Osteoblast (primary cell): Measurements from ENCODE around the gene KRT33A. TPM values are rescaled to one million over a fixed set of nuclear protein-coding genes. Genes with fewer than 3 reads are reported as not detected.

Experiments
- DNase-seq: peaks from one replicate; pipeline ENCODE4 v3.0.0; 2011; ENCODE audit warnings: low spot score, mixed read lengths; ENCODE audit not compliant: insufficient read length; ENCODE audit errors: missing footprints
- H2AFZ ChIP-seq: 2 replicates; pipeline ENCODE4 v1.6.0; 2011; ENCODE audit warnings: mild to moderate bottlenecking, low read length
- H3K27ac ChIP-seq: 2 replicates; pipeline ENCODE4 v1.5.1; 2011; ENCODE audit warnings: mild to moderate bottlenecking, low read depth, low read length, moderate library complexity
- H3K27me3 ChIP-seq: 2 replicates; pipeline ENCODE4 v1.6.0; 2012; ENCODE audit warnings: mild to moderate bottlenecking, control low read depth, inconsistent platforms, low read length, moderate library complexity; ENCODE audit not compliant: insufficient read depth
- H3K36me3 ChIP-seq: 2 replicates; pipeline ENCODE4 v1.5.1; 2011; ENCODE audit warnings: mild to moderate bottlenecking, low read length, control low read depth, moderate library complexity; ENCODE audit not compliant: insufficient read depth
- H3K4me1 ChIP-seq: 2 replicates; pipeline ENCODE4 v1.5.1; 2011; ENCODE audit warnings: mild to moderate bottlenecking, low read length, control low read depth, moderate library complexity; ENCODE audit not compliant: insufficient read depth
- H3K4me2 ChIP-seq: 2 replicates; pipeline ENCODE4 v1.6.0; 2011; ENCODE audit warnings: mild to moderate bottlenecking, low read length; ENCODE audit not compliant: insufficient read depth
- H3K4me3 ChIP-seq: fragments of 200-600 bp; sonication (generic); 3 replicates; pipeline ENCODE4 v1.5.1; 2012; ENCODE audit warnings: mild to moderate bottlenecking, low read length, inconsistent platforms; ENCODE audit not compliant: insufficient read depth
- H3K79me2 ChIP-seq: 2 replicates; pipeline ENCODE4 v1.6.0; 2012; ENCODE audit warnings: mild to moderate bottlenecking, low read length, control low read depth, inconsistent platforms; ENCODE audit not compliant: insufficient read depth
- H3K9me3 ChIP-seq: 2 replicates; pipeline ENCODE4 v1.5.1; 2011; ENCODE audit warnings: low read depth, low read length, control low read depth
- H4K20me1 ChIP-seq: 2 replicates; pipeline ENCODE4 v1.6.0; 2012; ENCODE audit warnings: mild to moderate bottlenecking, low read length, control low read depth; ENCODE audit not compliant: insufficient read depth
- CTCF ChIP-seq: IDR thresholded peaks from 2 replicates; pipeline ENCODE4 v1.5.1; 2011; ENCODE audit warnings: mild to moderate bottlenecking, low read depth, low read length, moderate library complexity; ENCODE audit errors: extremely low read depth
- total RNA-seq: library from RNA; depleted of rRNA; stranded (reverse); fragments of >200 nt; gene quantifications from 2 replicates; pipeline ENCODE4 v1.2.3, GENCODE V29; 2012

Gene KRT33A
- total RNA-seq, 1 donor: not detected

GRCh38 chr17:41326173-41327145 is 24.2 kb downstream of the KRT33A start:
- no peaks in the 10 kb centered on the region for H4K20me1 ChIP-seq
- no peaks in the 10 kb centered on the region for H3K79me2 ChIP-seq
- no peaks in the 10 kb centered on the region for H3K27me3 ChIP-seq
- no peaks in the 10 kb centered on the region for H3K4me1 ChIP-seq
- H3K4me3 ChIP-seq: no peak overlapping the region
- no peak overlapping the region for H3K4me2 ChIP-seq
- no peak overlapping the region for H3K27ac ChIP-seq
- no peaks in the 10 kb centered on the region for H3K36me3 ChIP-seq
- no peak for TF ChIP-seq CTCF
- DNase-seq: no peak
- no peak overlapping the region for H2AFZ ChIP-seq
- H3K9me3 ChIP-seq: no peaks in the 10 kb centered on the region

- Histone ChIP-seq H3K79me2 (no peaks in the 10 kb centered on the region), H3K4me2 (no peak overlapping the region), H3K27ac (no peak overlapping the region), H3K4me1 (no peaks in the 10 kb centered on the region), H4K20me1 (no peaks in the 10 kb centered on the region), H2AFZ (no peak overlapping the region), H3K36me3 (no peaks in the 10 kb centered on the region), H3K4me3 (no peak overlapping the region), H3K27me3 (no peaks in the 10 kb centered on the region), H3K9me3 (no peaks in the 10 kb centered on the region)
- DNase-seq: no peak
- TF ChIP-seq CTCF: no peak
Measured at GRCh38 chr17:41325611-41326010, 25.0 kb downstream of the KRT33A start.

- no peaks in the 10 kb centered on the region for H3K27me3 ChIP-seq
- H2AFZ ChIP-seq: no peak overlapping the region
- no peaks in the 10 kb centered on the region for H3K4me1 ChIP-seq
- TF ChIP-seq CTCF: no peak
- H4K20me1 ChIP-seq: no peaks in the 10 kb centered on the region
- H3K27ac ChIP-seq: no peak overlapping the region
- no peak overlapping the region for H3K4me3 ChIP-seq
- DNase-seq: no peak
- H3K36me3 ChIP-seq: no peaks in the 10 kb centered on the region
- no peaks in the 10 kb centered on the region for H3K9me3 ChIP-seq
- no peaks in the 10 kb centered on the region for H3K79me2 ChIP-seq
- no peak overlapping the region for H3K4me2 ChIP-seq
Measured at GRCh38 chr17:41325126-41325525, 25.5 kb downstream of the KRT33A start.
